Ishikawa (cell line): ENCODE measurements around the gene PSME4.

Experiments used
- EGR1 ChIP-seq: IDR thresholded peaks from 2 replicates; pipeline ENCODE4 v1.6.1; 2012
- EP300 ChIP-seq: IDR thresholded peaks from 2 replicates; pipeline ENCODE4 v1.6.1; 2012; ENCODE audit warnings: borderline replicate concordance
- NFIC ChIP-seq: IDR thresholded peaks from 2 replicates; pipeline ENCODE4 v1.6.1; 2012
- RAD21 ChIP-seq: IDR thresholded peaks from 2 replicates; pipeline ENCODE4 v1.6.1; 2012; ENCODE audit warnings: low read depth
- REST ChIP-seq: IDR thresholded peaks from 2 replicates; pipeline ENCODE4 v1.6.1; 2012; ENCODE audit warnings: low read depth, mild to moderate bottlenecking
- YY1 ChIP-seq: IDR thresholded peaks from 2 replicates; pipeline ENCODE4 v1.6.1; 2012; ENCODE audit warnings: low read depth
- TF ChIP-seq, protein P1 (sequence below): IDR thresholded peaks from 2 replicates; pipeline ENCODE4 v1.6.1; 2012
- TF ChIP-seq, protein P2 (sequence below): IDR thresholded peaks from 2 replicates; pipeline ENCODE4 v1.6.1; 2012

GRCh38 chr2:53884883-53885282 is 85.9 kb downstream of the PSME4 start:
- TF ChIP-seq, protein P1, sequence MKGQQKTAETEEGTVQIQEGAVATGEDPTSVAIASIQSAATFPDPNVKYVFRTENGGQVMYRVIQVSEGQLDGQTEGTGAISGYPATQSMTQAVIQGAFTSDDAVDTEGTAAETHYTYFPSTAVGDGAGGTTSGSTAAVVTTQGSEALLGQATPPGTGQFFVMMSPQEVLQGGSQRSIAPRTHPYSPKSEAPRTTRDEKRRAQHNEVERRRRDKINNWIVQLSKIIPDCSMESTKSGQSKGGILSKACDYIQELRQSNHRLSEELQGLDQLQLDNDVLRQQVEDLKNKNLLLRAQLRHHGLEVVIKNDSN: no peak
- TF ChIP-seq RAD21 (no peak), YY1 (no peak), EGR1 (no peak), REST (no peak), EP300 (no peak), NFIC (no peak)
- TF ChIP-seq, protein P2, sequence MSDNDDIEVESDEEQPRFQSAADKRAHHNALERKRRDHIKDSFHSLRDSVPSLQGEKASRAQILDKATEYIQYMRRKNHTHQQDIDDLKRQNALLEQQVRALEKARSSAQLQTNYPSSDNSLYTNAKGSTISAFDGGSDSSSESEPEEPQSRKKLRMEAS: no peak
